NCI-H510A treated with DMSO at 0.1 percent for 48 hours (cell line): ENCODE measurements around the gene CEACAM1.
"Not testable (repeated sequence)": the region's sequence is repeated elsewhere in the genome, so short reads cannot be mapped to it uniquely, and the experiment has no call there.

Experiments used
- DNase-seq: peaks from one replicate; lab custom pipeline; 2025; lab: John Stamatoyannopoulos, UW

The CEACAM1 gene

GRCh38 chr19:42548552-42548951, 20.3 kb upstream of the CEACAM1 start:
- DNase-seq = no peak

GRCh38 chr19:42547929-42548328, 19.6 kb upstream of the CEACAM1 start:
- no peak for DNase-seq

- no peak for DNase-seq
Measured at GRCh38 chr19:42546831-42547500, 18.7 kb upstream of the CEACAM1 start.

- DNase-seq = no peak
Measured at GRCh38 chr19:42544146-42544545, 15.9 kb upstream of the CEACAM1 start.

GRCh38 chr19:42542791-42543190, 14.5 kb upstream of the CEACAM1 start:
- DNase-seq = no peak

GRCh38 chr19:42540071-42540553, 11.8 kb upstream of the CEACAM1 start:
- DNase-seq = no peak

- DNase-seq = no peak
Measured at GRCh38 chr19:42538841-42539709, 10.8 kb upstream of the CEACAM1 start.

- not testable (repeated sequence) for DNase-seq
Measured at GRCh38 chr19:42535276-42535675, 7.0 kb upstream of the CEACAM1 start.

GRCh38 chr19:42534391-42534790, 6.1 kb upstream of the CEACAM1 start:
- DNase-seq = no peak

- DNase-seq = no peak
Measured at GRCh38 chr19:42532891-42533290, 4.6 kb upstream of the CEACAM1 start.

GRCh38 chr19:42531313-42531712, 3.0 kb upstream of the CEACAM1 start:
- no peak for DNase-seq

GRCh38 chr19:42529248-42529764, 1.0 kb upstream of the CEACAM1 start:
- no peak for DNase-seq

GRCh38 chr19:42524943-42525342, 3.3 kb downstream of the CEACAM1 start:
- no peak for DNase-seq

- no peak for DNase-seq
Measured at GRCh38 chr19:42524250-42524649, 4.0 kb downstream of the CEACAM1 start.

GRCh38 chr19:42522262-42522661, 6.0 kb downstream of the CEACAM1 start:
- not testable (repeated sequence) for DNase-seq

- no peak for DNase-seq
Measured at GRCh38 chr19:42521346-42522030, 6.8 kb downstream of the CEACAM1 start.

GRCh38 chr19:42519108-42519507, 9.2 kb downstream of the CEACAM1 start:
- no peak for DNase-seq

- DNase-seq = no peak
Measured at GRCh38 chr19:42516771-42517170, 11.5 kb downstream of the CEACAM1 start.

- DNase-seq = no peak
Measured at GRCh38 chr19:42515241-42515832, 12.9 kb downstream of the CEACAM1 start.

- no peak for DNase-seq
Measured at GRCh38 chr19:42514449-42514848, 13.8 kb downstream of the CEACAM1 start.

GRCh38 chr19:42512743-42513304, 15.5 kb downstream of the CEACAM1 start:
- DNase-seq = no peak
